NCI-H82 treated with DMSO at 0.1 percent for 48 hours (cell line): ENCODE data around the gene ZBTB46.

ENCODE experiments used
- DNase-seq: peaks from one replicate; lab custom pipeline; 2025; ENCODE audit not compliant: unreplicated experiment; lab: John Stamatoyannopoulos, UW

The ZBTB46 gene

GRCh38 chr20:63697357-63697867 is 133.7 kb downstream of the ZBTB46 start:
- no peak for DNase-seq

- no peak for DNase-seq
Observed at GRCh38 chr20:63696628-63697356, 134.3 kb downstream of the ZBTB46 start, which contains the start of gene TNFRSF6B. TSS of gene TNFRSF6B (plus strand) at chr20:63696652. CDS start at chr20:63696768, 116 bp downstream.

GRCh38 chr20:63696306-63696627 is 134.8 kb downstream of the ZBTB46 start:
- no peak for DNase-seq

DNA sequence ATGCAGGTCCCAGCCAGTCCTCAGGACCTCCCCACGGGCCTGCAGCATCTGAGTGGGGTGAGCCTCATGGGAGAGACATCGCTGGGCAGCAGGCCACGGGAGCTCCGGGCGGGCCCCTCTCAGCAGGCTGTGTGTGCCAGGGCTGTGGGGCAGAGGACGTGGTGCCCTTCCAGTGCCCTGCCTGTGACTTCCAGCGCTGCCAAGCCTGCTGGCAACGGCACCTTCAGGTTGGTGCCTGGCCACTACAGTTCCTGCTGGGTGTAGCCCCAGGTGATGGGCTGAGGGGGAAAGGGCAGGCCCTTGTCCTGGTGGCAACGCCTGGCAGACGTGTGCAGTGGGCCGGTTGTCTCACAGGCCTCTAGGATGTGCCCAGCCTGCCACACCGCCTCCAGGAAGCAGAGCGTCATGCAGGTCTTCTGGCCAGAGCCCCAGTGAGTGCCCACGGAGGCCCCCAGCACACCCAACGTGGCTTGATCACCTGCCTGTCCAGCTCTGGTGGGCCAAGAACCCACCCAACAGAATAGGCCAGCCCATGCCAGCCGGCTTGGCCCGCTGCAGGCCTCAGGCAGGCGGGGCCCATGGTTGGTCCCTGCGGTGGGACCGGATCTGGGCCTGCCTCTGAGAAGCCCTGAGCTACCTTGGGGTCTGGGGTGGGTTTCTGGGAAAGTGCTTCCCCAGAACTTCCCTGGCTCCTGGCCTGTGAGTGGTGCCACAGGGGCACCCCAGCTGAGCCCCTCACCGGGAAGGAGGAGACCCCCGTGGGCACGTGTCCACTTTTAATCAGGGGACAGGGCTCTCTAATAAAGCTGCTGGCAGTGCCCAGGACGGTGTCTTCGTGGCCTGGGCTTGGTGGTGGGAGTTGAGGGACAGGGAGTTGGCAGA is 135.4 kb downstream of the ZBTB46 start:
- DNase-seq: no peak

- DNase-seq: no peak
Observed at GRCh38 chr20:63694584-63695423, 136.3 kb downstream of the ZBTB46 start.

GRCh38 chr20:63693733-63694583 is 137.1 kb downstream of the ZBTB46 start:
- DNase-seq: no peak
